ENCODE results near the gene CTSD.

CTSD gene

DNA sequence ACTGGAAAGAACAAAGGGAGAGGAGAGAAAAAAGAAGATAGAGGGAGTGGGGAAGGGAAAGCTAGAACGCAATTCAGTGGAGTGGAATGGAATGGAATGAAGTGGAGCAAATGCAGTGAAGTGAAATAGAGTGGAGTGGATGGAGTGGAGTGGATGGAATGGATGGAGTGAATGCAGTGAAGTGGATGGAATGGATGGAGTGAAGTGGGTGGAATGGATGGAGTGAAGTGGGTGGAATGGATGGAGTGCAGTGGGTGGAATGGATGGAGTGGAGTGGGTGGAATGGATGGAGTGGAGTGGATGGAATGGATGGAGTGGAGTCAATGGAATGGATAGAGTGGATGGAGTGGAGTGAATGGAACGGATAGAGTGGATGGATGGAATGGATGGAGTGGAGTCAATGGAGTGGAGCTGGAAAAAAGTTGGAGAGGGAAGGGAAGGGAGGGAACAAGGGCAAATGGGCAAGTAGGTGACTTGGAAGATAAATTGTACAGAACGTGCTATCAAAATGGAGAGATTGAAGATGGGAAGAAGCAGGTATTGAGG, 27.2 kb downstream of the CTSD start:
- Histone ChIP-seq H3K36me3 (ENCODE audit: insufficient read depth, low read depth, low read length) (no peaks in the 10 kb centered on the region), H3K27me3 (ENCODE audit: insufficient read depth, low read length) (peaks cover 54% of the 10 kb centered on the region), H3K27ac (ENCODE audit: low read length) (no peak overlapping the region), H3K9me3 (ENCODE audit: insufficient read depth, low read depth, low read length) (no peaks in the 10 kb centered on the region), H3K9ac (ENCODE audit: low read depth, low read length) (no peak overlapping the region), H3K4me1 (ENCODE audit: insufficient read depth, low read length) (no peaks in the 10 kb centered on the region), H3K4me3 (ENCODE audit: low read length) (no peak overlapping the region)

DNA sequence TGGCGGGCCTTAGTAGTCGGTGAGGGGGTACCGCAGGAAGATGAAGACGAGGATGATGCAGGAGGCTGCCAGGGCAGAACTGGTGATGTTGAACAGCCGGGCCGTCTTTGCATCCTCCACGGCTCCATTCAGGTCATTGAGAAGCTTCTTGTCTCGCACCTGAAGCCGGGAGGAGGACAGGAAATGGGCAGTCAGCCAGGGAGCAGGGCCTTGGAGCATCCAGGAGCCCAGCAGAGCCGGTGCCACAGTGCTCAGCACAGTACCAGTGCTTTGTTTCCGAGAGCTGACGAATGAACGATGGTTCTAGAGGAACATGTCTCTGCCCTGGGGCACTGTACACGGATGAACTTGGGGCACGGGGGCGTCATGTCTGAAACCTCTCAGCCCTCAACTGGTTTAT, 28.5 kb downstream of the CTSD start:
- no peak overlapping the region for H3K27ac ChIP-seq (ENCODE audit: low read length)
- H3K36me3 ChIP-seq (ENCODE audit: insufficient read depth, low read depth, low read length) = no peaks in the 10 kb centered on the region
- H3K9ac ChIP-seq (ENCODE audit: low read depth, low read length) = no peak overlapping the region
- peaks cover 42% of the 10 kb centered on the region; the same call in 1 of the 2 replicates for H3K27me3 ChIP-seq (ENCODE audit: insufficient read depth, low read length)
- no peak overlapping the region for H3K4me3 ChIP-seq (ENCODE audit: low read length)
- no peaks in the 10 kb centered on the region for H3K4me1 ChIP-seq (ENCODE audit: insufficient read depth, low read length)
- H3K9me3 ChIP-seq (ENCODE audit: insufficient read depth, low read depth, low read length) = no peaks in the 10 kb centered on the region

DNA sequence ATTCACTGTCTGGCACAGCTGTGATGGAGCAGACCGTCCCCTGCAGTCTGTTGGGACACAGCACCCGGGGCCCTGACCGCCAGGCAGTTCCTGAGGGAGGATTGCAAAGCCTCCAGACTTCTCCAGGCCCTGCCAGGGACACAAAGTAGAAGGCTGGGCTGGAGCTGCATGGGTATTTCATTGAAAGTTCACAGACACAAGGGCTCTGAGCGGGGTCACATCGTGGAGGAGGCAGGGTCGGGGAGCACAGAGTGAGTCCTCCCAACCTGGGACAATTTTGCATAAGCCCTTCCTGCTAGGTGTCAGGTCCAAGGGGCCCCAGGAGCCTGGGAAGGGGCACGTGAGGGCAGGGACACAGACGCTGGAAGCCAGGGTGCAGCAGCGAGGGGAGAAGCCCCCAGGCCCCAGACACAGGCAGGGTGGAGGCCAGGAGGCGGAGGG, 29.1 kb downstream of the CTSD start:
- no peaks in the 10 kb centered on the region for H3K36me3 ChIP-seq (ENCODE audit: insufficient read depth, low read depth, low read length)
- no peaks in the 10 kb centered on the region for H3K9me3 ChIP-seq (ENCODE audit: insufficient read depth, low read depth, low read length)
- peaks cover 38% of the 10 kb centered on the region; the same call in 1 of the 2 replicates for H3K27me3 ChIP-seq (ENCODE audit: insufficient read depth, low read length)
- H3K4me1 ChIP-seq (ENCODE audit: insufficient read depth, low read length) = no peaks in the 10 kb centered on the region
- H3K27ac ChIP-seq (ENCODE audit: low read length) = no peak overlapping the region
- no peak overlapping the region for H3K9ac ChIP-seq (ENCODE audit: low read depth, low read length)
- no peak overlapping the region for H3K4me3 ChIP-seq (ENCODE audit: low read length)

DNA sequence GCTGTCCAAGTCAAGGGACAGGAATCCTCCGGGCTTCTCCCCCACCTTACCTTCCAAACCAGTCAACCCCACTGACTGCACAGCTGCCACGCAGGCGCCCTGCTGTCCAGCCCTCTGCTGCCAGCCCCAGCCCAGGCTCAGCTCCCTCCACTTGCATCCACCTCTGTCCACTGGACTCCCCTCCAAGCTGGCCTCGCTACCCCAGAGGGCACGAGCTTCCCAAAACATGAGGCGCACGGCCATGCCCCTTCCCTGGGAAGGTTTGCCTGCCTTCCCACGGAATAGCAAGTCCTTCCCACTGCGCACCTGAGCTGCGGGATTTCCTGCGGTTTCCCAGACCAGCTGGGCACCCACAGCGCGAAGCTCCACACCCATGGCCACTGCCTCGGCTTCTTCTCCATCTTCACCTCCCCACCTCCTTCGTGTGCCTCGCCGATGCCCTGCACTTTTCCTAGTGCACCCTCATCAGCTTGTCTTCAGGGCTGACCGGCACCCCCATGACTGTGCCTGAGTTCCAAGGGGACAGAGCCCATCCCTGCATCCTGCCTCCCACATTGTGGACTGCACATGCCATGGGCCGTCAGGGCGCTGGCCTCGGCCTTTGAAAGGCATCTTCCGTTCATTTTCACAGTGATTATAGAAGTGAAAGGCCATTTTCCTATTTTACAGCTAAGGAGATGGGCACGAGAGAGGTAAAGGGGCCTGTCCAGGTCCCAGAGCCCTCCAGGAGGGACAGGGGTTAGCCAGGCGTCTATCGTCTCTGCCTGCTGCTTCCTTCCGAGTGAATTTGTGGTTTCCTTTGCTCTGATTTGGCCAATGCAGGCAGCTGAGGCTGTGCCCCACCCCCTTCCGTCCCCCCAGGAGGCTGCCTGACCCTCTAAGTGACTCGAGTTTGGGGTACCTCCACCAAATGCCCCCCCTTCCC, 29.7 kb downstream of the CTSD start:
- no peaks in the 10 kb centered on the region for H3K4me1 ChIP-seq (ENCODE audit: insufficient read depth, low read length)
- no peak overlapping the region for H3K9ac ChIP-seq (ENCODE audit: low read depth, low read length)
- no peaks in the 10 kb centered on the region for H3K36me3 ChIP-seq (ENCODE audit: insufficient read depth, low read depth, low read length)
- H3K9me3 ChIP-seq (ENCODE audit: insufficient read depth, low read depth, low read length) = no peaks in the 10 kb centered on the region
- H3K4me3 ChIP-seq (ENCODE audit: low read length) = no peak overlapping the region
- H3K27ac ChIP-seq (ENCODE audit: low read length) = no peak overlapping the region
- H3K27me3 ChIP-seq (ENCODE audit: insufficient read depth, low read length) = peaks cover 32% of the 10 kb centered on the region; the same call in 1 of the 2 replicates

DNA sequence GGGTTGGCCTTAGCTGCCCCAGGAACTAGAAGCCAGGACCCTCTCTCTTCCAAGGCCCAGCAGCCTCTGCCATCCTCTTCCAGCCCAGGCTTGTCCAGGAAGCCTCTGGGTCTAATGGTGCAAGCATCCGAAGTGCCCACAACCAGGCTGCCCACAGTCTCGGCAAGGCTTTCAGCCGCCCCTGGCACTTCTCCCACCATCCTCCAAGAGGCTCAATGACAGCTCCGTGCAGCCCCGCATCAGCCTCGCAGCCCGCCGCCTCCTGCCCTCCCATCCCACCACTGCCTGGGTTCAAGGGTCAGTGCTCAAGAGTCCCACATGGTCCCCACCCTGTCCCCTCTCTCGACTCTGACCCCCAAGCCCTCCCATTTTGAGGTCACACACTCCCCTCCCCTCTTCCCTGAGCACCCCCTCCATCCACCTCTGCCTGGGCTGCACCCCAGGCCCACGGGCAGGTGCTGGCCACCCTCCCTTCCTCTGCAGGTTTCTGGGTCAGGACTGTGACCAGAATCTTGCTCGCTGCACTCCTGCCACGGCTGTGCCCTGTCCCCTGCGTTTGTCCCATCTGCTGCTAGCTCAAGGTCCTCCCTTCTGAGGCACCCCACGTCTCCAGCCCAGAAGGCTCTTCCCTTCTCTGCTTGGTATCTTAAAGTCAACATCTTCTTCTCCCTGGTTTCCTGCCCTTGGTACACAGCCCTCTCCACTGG, 30.6 kb downstream of the CTSD start:
- Histone ChIP-seq H3K36me3 (ENCODE audit: insufficient read depth, low read depth, low read length) (no peaks in the 10 kb centered on the region), H3K9ac (ENCODE audit: low read depth, low read length) (no peak overlapping the region), H3K9me3 (ENCODE audit: insufficient read depth, low read depth, low read length) (no peaks in the 10 kb centered on the region), H3K27me3 (ENCODE audit: insufficient read depth, low read length) (peaks cover 31% of the 10 kb centered on the region; the same call in 1 of the 2 replicates), H3K27ac (ENCODE audit: low read length) (no peak overlapping the region), H3K4me1 (ENCODE audit: insufficient read depth, low read length) (no peaks in the 10 kb centered on the region), H3K4me3 (ENCODE audit: low read length) (no peak overlapping the region)

DNA sequence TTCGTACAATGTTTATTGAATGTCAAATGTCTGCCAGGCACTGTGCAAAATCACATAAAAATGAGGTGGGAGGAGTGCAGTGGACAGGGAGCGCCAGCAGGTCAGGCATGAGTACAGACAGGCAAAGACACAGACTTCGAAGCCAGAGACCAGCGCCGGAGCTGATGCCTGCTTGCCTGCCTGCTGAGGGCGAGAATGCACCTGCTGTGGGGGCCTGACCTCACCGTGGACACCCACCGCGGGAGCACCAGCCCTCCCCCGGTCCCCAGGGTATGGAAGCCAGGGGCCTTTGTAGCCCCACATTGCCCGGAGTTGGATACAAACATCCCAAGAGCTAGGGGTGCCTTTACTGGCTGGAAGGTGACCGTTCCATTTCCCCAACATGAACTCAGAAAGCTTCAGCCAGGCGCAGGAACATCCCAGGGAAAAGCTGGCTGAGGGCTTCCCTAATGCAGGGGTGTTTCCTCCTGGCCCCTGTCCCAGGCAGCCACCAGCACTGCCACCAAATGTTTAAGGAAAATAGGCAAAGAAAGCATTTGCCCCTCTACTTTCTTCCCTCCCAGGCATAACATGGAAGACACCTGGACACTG, 31.2 kb downstream of the CTSD start:
- Histone ChIP-seq H3K4me3 (ENCODE audit: low read length) (no peak overlapping the region), H3K36me3 (ENCODE audit: insufficient read depth, low read depth, low read length) (no peaks in the 10 kb centered on the region), H3K27ac (ENCODE audit: low read length) (no peak overlapping the region), H3K4me1 (ENCODE audit: insufficient read depth, low read length) (no peaks in the 10 kb centered on the region), H3K27me3 (ENCODE audit: insufficient read depth, low read length) (peaks cover 27% of the 10 kb centered on the region; the same call in 1 of the 2 replicates), H3K9me3 (ENCODE audit: insufficient read depth, low read depth, low read length) (no peaks in the 10 kb centered on the region), H3K9ac (ENCODE audit: low read depth, low read length) (no peak overlapping the region)

DNA sequence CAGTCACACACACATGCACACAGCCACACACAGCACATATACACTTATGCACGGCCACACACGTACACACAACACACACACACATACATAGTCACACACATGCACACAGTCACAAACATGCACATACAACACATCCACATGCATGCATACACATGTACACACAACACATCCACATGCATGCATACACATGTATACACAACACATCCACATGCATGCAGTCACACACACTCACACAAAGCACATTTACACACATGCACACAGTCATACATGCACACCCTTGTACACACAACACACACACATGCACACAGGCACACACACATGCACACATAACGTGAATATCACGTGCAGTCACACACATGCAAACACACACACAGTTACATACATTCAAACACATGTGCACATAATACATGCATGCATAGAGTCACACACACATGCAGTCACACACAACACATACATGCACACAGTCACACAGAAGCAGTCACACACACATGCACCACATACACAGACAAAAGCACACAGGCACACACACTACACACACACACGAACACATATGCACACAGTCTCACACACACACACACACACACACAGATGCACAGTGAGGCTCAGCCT, 32.2 kb downstream of the CTSD start:
- no peak overlapping the region for H3K9ac ChIP-seq (ENCODE audit: low read depth, low read length)
- H3K9me3 ChIP-seq (ENCODE audit: insufficient read depth, low read depth, low read length) = no peaks in the 10 kb centered on the region
- no peak overlapping the region for H3K27ac ChIP-seq (ENCODE audit: low read length)
- no peaks in the 10 kb centered on the region for H3K36me3 ChIP-seq (ENCODE audit: insufficient read depth, low read depth, low read length)
- H3K27me3 ChIP-seq (ENCODE audit: insufficient read depth, low read length) = peaks cover 18% of the 10 kb centered on the region; the same call in 1 of the 2 replicates
- H3K4me3 ChIP-seq (ENCODE audit: low read length) = no peak overlapping the region
- H3K4me1 ChIP-seq (ENCODE audit: insufficient read depth, low read length) = no peaks in the 10 kb centered on the region

DNA sequence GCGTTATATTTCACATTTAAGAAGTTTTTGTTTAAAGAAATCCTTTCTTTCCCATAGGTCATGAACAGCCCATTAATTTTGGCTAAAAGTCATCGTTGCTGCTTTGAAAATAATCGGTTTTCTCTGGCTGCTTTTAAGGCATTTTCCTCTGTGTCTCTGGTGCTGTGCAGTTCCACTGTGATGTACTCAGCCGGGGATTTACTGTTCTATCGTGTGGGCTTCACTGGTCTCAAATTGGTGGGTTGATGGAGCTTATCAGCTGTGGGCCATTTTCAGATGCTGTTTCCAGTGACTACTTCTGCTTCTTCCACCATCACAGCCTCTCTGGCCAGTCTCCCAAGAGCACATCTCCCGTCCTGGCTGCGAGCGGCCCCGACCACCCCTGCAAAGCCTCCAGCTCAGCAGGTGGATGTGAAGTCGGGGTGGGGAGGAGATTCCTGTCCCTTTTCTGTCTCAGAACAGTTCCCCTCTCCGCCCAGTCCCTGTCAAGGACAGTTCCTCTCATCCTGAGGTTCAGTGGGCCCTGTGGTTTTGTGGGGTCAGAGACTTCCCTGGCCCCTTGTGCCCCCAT, 33.6 kb downstream of the CTSD start:
- no peak overlapping the region for H3K4me3 ChIP-seq (ENCODE audit: low read length)
- no peak overlapping the region for H3K9ac ChIP-seq (ENCODE audit: low read depth, low read length)
- H3K27ac ChIP-seq (ENCODE audit: low read length) = no peak overlapping the region
- no peaks in the 10 kb centered on the region for H3K9me3 ChIP-seq (ENCODE audit: insufficient read depth, low read depth, low read length)
- peaks cover 9% of the 10 kb centered on the region; the same call in 1 of the 2 replicates for H3K27me3 ChIP-seq (ENCODE audit: insufficient read depth, low read length)
- H3K4me1 ChIP-seq (ENCODE audit: insufficient read depth, low read length) = no peaks in the 10 kb centered on the region
- no peaks in the 10 kb centered on the region for H3K36me3 ChIP-seq (ENCODE audit: insufficient read depth, low read depth, low read length)

DNA sequence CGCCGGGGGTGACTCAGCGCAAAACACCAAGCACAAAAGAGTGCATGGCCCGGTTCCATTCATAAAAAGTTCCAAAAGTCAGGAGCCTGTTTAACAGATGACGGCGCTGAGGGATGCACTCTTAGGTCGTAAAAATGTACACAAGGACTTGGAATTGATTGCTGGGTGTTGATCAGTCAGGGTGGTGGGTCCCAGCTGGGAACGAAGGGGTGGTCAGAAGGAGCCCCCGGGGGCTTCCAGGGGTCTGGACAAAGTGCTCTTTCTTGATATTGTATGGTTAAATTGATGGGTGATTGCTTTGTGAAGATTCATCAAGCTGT, 34.1 kb downstream of the CTSD start:
- peaks cover 9% of the 10 kb centered on the region; the same call in 1 of the 2 replicates for H3K27me3 ChIP-seq (ENCODE audit: insufficient read depth, low read length)
- H3K4me3 ChIP-seq (ENCODE audit: low read length) = no peak overlapping the region
- no peak overlapping the region for H3K27ac ChIP-seq (ENCODE audit: low read length)
- no peaks in the 10 kb centered on the region for H3K9me3 ChIP-seq (ENCODE audit: insufficient read depth, low read depth, low read length)
- H3K9ac ChIP-seq (ENCODE audit: low read depth, low read length) = no peak overlapping the region
- H3K4me1 ChIP-seq (ENCODE audit: insufficient read depth, low read length) = no peaks in the 10 kb centered on the region
- H3K36me3 ChIP-seq (ENCODE audit: insufficient read depth, low read depth, low read length) = no peaks in the 10 kb centered on the region

DNA sequence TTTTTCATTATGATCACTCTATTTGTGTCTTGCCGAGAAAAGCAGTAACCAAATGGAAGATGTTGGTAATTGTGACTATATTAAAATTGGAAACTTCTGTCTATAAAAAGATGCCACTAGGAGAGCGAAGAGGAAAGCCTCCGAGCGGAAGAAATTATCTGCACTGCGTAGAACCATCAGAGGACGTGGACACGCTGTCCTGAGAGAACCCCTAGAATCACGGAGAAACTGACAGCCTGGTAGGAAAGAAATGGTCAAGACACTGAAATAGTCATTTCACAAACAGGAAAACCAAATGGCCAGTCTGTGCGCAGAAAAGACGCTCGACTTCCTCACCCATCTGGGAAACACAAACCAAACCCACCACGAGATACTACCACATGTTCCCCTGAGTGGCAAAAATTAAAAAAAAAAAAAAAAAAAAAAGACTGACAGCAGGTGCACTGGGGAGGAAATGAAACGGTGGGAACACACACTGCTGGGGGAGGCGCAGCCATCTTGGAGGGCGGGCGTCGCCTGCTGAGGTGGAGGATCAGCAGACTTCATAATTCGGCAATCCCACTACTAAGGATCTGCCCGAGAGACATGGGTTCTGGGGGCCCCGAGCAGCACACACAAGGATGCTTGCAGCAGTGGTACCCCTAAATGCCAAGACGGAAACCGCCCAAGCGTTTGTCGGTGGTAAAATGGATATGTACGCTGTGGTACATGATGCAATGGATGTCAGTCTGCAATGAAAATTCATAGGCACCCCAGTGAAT, 34.6 kb downstream of the CTSD start:
- no peak overlapping the region for H3K4me3 ChIP-seq (ENCODE audit: low read length)
- H3K9ac ChIP-seq (ENCODE audit: low read depth, low read length) = no peak overlapping the region
- no peaks in the 10 kb centered on the region for H3K36me3 ChIP-seq (ENCODE audit: insufficient read depth, low read depth, low read length)
- no peaks in the 10 kb centered on the region for H3K4me1 ChIP-seq (ENCODE audit: insufficient read depth, low read length)
- H3K9me3 ChIP-seq (ENCODE audit: insufficient read depth, low read depth, low read length) = no peaks in the 10 kb centered on the region
- peaks cover 9% of the 10 kb centered on the region; the same call in 1 of the 2 replicates for H3K27me3 ChIP-seq (ENCODE audit: insufficient read depth, low read length)
- no peak overlapping the region for H3K27ac ChIP-seq (ENCODE audit: low read length)

All from iPS-20b (cell line).